ENCODE data around the gene ATOH1.

DNA sequence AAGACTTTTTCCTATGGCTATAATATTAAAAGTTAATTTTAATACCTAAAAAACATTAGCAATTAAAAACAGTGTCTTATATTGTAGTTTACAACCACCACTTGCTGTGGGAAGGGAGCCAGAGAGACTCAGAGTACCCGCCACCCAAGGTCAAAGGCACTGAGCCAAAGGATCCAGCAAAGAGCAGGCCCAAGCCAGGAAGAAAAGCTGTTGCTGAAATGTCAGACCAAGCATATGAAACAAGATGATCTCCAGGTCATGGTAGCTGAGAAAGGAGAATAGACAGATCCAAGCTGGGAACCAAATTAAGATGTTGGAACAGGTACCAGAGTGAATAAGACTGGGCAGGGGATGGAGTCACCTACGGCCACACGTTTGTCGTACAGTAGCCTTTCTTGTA is 18.8 kb upstream of the ATOH1 start:
- TF ChIP-seq ELK1 (IDR thresholded peaks at IDR 0.05; ENCODE audit: low read depth, low read length), result no peak
- no peak for TF ChIP-seq TCF12 (IDR thresholded peaks at IDR 0.05; ENCODE audit: low read depth, low read length)
- no peak for TF ChIP-seq SIN3A (IDR thresholded peaks at IDR 0.05; ENCODE audit: low read depth, low read length)
- no peak for TF ChIP-seq ATF3 (IDR thresholded peaks at IDR 0.05; ENCODE audit: borderline replicate concordance, extremely low read depth, low read depth, low read length)
- no peak for TF ChIP-seq SIX5 (IDR thresholded peaks at IDR 0.05; ENCODE audit: low read depth, low read length, severe bottlenecking)
- TF ChIP-seq RELA (IDR thresholded peaks at IDR 0.05; ENCODE audit: borderline replicate concordance, partially characterized antibody), result no peak
- no peak for TF ChIP-seq SRF (IDR thresholded peaks at IDR 0.05; ENCODE audit: low read depth in 2 of 2, low read length in 2 of 2)
- no peak for TF ChIP-seq MYC (IDR thresholded peaks at IDR 0.05; ENCODE audit: insufficient read depth, insufficient read length, insufficient replicate concordance, low read length, severe bottlenecking)
- no peak for TF ChIP-seq CTCF (IDR thresholded peaks at IDR 0.05 in 2 of 3, conservative IDR thresholded peaks at IDR 0.05 in 1 of 3; ENCODE audit: control insufficient read depth in 2 of 3, extremely low read depth in 1 of 3, insufficient read depth in 1 of 3, low read depth in 3 of 3, low read length in 3 of 3)

Measured in GM12878 (cell line).